ENCODE measurements around the gene APOD. TPM values are rescaled to one million over a fixed set of nuclear protein-coding genes. Genes with fewer than 3 reads are reported as not detected.
"Not testable (repeated sequence)": the region's sequence is repeated elsewhere in the genome, so short reads cannot be mapped to it uniquely, and the experiment has no call there.

APOD gene
- total and polyA plus RNA-seq, 10 of the 15 experiments (the other 5 are each of a cell fraction or from before 2014, with no cell fraction given): 0.06 to 0.77 (median 0.47) TPM; not detected in 3

DNA sequence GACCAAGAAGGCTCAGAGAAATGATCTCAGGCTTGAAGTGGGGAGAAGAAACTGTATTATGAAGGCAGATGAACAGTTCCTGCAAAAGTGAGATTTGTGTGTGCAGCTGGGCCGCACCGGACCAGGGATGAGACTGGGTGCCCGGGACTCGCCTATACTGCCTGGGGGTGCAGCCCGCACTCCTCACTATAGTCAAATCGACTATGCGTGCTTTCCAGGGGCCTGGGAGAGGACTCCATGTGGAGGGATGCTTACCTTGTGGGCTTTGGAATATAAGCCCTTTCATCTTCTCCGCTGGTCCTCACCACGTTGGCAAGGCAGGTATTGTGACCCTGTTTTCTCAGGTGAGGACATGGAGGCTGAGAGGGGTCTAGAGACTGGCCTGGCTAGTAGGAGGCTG is 32.9 kb upstream of the APOD start (continued):
- no peak for TF ChIP-seq BMI1 (IDR thresholded peaks at IDR 0.05; ENCODE audit: borderline replicate concordance)
- TF ChIP-seq CBX5 (IDR thresholded peaks at IDR 0.05; ENCODE audit: low read depth): no peak

DNA sequence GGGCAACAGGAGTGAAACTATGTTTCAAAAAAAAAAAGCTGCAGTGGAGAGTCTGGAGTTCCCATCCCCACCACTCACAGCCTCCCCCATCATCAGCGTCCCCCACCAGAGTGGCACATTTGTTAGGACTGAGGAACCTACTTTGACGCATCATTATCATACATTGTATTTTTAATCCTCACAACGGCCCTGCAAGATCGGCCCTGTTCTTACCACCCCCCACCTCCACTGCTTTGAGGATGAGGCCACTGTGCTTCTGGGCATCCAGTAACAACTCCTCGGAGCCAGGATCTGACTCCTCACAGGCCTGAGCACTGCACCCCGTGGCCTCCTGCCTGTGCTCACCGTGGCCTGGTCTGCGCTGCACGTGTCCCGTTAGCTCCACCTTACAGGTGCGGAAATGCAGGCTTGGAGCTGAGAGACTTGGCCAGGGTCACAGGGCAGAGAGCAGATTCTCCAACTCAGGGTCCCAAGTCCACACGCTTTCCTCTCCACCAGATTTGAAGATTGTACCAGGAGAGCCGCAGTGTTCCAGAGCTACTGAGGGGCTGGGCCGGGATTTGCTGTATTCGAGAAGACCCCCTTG is 32.3 kb upstream of the APOD start:
- DNase-seq (ENCODE audit: low read depth, low spot score); H3K4me3 ChIP-seq; H3K79me2 ChIP-seq (ENCODE audit: control insufficient read depth, insufficient read depth, low read length); SMC1A ChIA-PET (ENCODE audit: uncharacterized antibody, unreplicated experiment); H3K9ac ChIP-seq (ENCODE audit: control insufficient read depth, insufficient read depth, low read length); ATAC-seq; H3K9me3 ChIP-seq (replicated peaks; ENCODE audit: control insufficient read depth, insufficient read depth, low read length); H2AFZ ChIP-seq (ENCODE audit: control insufficient read depth, low read depth, low read length); POLR2A ChIA-PET; CTCF ChIA-PET; H4K20me1 ChIP-seq (ENCODE audit: control insufficient read depth, insufficient read depth); H3K36me3 ChIP-seq (ENCODE audit: control insufficient read depth in 2 of 2, insufficient read depth in 2 of 2, low read length in 1 of 2); BruUV-seq (replicated peaks); H3K4me2 ChIP-seq (ENCODE audit: control insufficient read depth, insufficient read depth); H3K27ac ChIP-seq (ENCODE audit: control insufficient read depth, insufficient read depth); FAIRE-seq; RAD21 ChIA-PET (ENCODE audit: unreplicated experiment); H3K4me1 ChIP-seq (ENCODE audit: control insufficient read depth, insufficient read depth, low read length); H3K27me3 ChIP-seq (replicated peaks in 1 of 2; ENCODE audit: control insufficient read depth in 2 of 2, insufficient read depth in 2 of 2, low read length in 1 of 2): not testable (repeated sequence)
- WGBS (ENCODE audit: insufficient coverage, insufficient replicate concordance, low lambda C conversion rate, missing lambda C conversion rate): 49% methylated on average over 5 of the region's 15 CpGs
- in situ Hi-C loops (cut with MboI) (loop anchor here (5.0 kb wide), 1 partner anchor 111 kb away; no protein-coding TSS in a partner anchor), intact Hi-C loops (cut with micrococcal nuclease; ENCODE audit: unreplicated experiment) (loop anchor here (5.0 kb wide), 1 partner anchor 101 kb away; no protein-coding TSS in a partner anchor)

DNA sequence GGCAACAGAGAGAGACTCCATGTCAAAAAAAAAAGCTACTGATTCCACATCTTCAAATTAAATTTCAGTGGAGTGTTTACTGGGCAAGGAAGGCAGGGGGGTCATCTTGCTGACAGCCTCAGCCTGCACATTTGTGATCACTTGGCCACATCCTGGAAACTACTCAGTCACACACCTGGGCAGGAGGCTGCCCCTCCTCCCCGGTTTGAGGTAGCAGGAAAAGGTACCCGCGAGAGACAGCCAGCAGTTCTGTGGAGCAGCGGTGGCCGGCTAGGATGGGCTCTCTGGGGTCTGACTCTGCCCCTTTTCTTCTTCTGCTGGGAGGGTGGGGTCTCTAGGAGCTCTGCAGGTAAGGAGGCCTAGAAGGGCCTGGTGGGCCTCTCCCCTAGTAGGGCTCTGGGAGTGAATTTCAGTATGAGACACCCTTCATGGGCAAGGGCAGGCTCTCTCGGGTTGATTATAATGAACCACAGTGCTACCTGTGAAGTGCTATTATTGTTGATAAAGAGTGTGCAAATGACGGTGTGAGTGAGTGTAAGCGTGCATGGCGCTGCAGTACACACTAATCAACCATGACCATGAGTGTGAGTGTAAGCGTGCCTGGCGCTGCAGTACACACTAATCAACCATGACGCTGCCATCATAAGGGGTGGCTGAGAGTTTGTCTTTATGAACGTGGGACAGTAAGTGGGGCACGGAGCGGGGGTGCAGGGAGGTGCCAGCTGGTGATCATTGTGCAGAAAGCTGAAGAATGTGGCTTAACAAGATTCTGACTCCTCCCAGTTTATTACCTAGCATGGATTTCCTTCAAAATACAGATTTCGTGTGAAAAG is 31.1 kb upstream of the APOD start:
- ATAC-seq; H3K79me2 ChIP-seq (ENCODE audit: control insufficient read depth, insufficient read depth, low read length); H4K20me1 ChIP-seq (ENCODE audit: control insufficient read depth, insufficient read depth); H3K9me3 ChIP-seq (replicated peaks; ENCODE audit: control insufficient read depth, insufficient read depth, low read length); H3K36me3 ChIP-seq (ENCODE audit: control insufficient read depth in 2 of 2, insufficient read depth in 2 of 2, low read length in 1 of 2); H3K27ac ChIP-seq (ENCODE audit: control insufficient read depth, insufficient read depth); H2AFZ ChIP-seq (ENCODE audit: control insufficient read depth, low read depth, low read length); H3K27me3 ChIP-seq (replicated peaks in 1 of 2; ENCODE audit: control insufficient read depth in 2 of 2, insufficient read depth in 2 of 2, low read length in 1 of 2); H3K4me2 ChIP-seq (ENCODE audit: control insufficient read depth, insufficient read depth); POLR2A ChIA-PET; CTCF ChIA-PET; H3K4me3 ChIP-seq; BruUV-seq (replicated peaks); SMC1A ChIA-PET (ENCODE audit: uncharacterized antibody, unreplicated experiment); DNase-seq (ENCODE audit: low read depth, low spot score); H3K4me1 ChIP-seq (ENCODE audit: control insufficient read depth, insufficient read depth, low read length); H3K9ac ChIP-seq (ENCODE audit: control insufficient read depth, insufficient read depth, low read length): not testable (repeated sequence)
- in situ Hi-C loops (cut with MboI) (loop anchor here (5.0 kb wide), 1 partner anchor 112 kb away; no protein-coding TSS in a partner anchor), intact Hi-C loops (cut with micrococcal nuclease; ENCODE audit: unreplicated experiment) (loop anchor here (5.0 kb wide), 1 partner anchor 102 kb away; no protein-coding TSS in a partner anchor)
- 56% methylated on average over 15 of the region's 16 CpGs for WGBS (ENCODE audit: insufficient coverage, insufficient replicate concordance, low lambda C conversion rate, missing lambda C conversion rate)
- RAD21 ChIA-PET (ENCODE audit: unreplicated experiment): interaction anchor here (1.2 kb wide), 1 partner anchor 31 kb away, joined by 3 read pairs; the partner anchor contains the start of gene APOD
- FAIRE-seq: peak; percentile 44

Data from GM12878 (cell line).